GM13976 (cell line): ENCODE data around the gene POLG.
A peak's percentile ranks its signal among the peaks of the same experiment; 100 is the strongest.

Experiments
- DNase-seq: peaks from one replicate; pipeline ENCODE4 v3.0.0; 2012; ENCODE audit warnings: low spot score
- CTCF ChIP-seq: IDR thresholded peaks from 2 replicates; pipeline ENCODE4 v1.5.1; 2012; ENCODE audit warnings: borderline replicate concordance, mild to moderate bottlenecking; ENCODE audit not compliant: insufficient read depth; ENCODE audit errors: extremely low read depth, missing control alignments, control extremely low read depth
- in situ Hi-C: fragments of 300-500 bp; cut with MboI; formaldehyde crosslinking; loops from one replicate; pipeline ENCODE4 v1.12.0; 2022; ENCODE audit warnings: low sequenced_read_pairs, mixed read lengths, inconsistent platforms; ENCODE audit not compliant: unreplicated experiment

POLG gene

DNA sequence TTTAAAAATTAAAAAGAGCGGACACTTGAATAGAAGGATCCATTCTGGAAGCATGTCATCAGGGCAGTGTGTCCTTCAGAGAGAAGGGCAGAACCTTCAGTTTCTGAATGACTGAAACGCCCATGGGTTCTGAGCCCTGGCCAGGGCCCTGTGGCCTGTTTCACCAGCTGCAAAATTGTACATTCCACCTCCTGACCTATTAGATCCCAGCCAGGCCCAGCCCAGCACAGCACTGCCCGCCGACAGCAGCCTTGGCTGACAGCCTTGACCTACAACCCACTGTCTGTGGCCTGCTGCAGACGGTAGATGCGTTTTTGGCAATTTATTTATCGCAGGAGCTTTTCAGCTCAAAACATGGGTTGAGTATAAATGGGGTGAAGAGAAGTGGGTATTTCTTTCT, 5.9 kb upstream of the POLG start:
- no peak for TF ChIP-seq CTCF
- in situ Hi-C loops = no loop called here
- DNase-seq = no peak

DNA sequence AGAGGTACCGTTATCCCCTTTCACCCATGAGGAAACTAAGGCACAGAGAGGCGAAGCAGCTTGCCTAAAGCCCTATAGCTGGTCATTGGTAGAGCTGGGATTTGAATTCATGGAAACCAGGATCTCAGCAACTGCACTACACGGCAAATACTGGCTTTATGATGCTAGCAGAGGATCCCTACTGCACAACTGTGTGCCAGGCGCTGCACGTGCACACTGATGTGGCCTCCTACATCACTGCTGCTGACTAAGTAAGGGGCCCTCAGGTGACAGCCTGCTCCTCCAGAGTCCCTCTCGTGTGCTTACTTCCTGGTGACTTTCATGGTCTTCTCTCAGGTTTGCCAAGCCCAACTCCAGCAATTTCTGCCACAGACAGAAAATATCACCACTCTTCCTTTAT, 3.4 kb upstream of the POLG start:
- no peak for DNase-seq
- in situ Hi-C loops = no loop called here

DNA sequence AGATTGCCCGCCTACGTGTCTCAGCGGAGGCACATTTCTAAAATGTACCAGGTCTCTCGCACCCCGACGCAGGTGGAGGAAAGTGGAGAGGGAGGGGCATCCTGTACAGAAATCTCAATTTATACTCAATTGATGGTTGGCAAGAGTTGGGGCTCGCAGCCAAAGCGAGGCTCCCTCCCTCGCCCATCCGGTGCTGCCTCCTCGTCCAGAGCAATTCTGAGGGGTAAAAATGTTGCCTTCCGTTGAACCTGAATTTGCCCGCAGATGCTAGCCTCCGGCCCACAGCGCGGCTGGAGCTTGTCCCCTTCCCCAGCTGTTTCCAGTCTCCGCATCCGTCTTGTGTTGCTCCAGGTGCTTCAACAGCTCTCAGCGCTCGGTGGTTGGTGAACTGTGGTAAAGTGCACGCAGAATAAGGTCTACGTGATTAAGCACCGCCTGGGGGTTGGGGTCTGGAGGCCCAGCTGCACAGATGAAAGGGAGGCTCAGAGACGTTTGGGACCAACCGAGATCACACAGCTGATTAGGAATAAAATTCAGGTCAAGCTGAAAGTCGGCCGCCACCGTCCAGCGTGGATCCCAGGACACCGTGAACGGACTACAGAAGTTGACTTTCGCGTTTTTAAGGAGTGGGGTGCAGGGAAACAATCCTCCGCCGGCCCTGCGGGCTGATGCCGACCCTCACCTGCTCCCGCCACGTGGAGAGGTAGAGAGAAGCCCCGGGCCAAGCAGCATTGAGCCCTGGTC, 846 bp upstream of the POLG start:
- no peak for DNase-seq
- no peak for TF ChIP-seq CTCF
- in situ Hi-C loops = no loop called here

More for the DNA sequence above, 3.4 kb upstream of the POLG start:
- no peak for TF ChIP-seq CTCF

DNA sequence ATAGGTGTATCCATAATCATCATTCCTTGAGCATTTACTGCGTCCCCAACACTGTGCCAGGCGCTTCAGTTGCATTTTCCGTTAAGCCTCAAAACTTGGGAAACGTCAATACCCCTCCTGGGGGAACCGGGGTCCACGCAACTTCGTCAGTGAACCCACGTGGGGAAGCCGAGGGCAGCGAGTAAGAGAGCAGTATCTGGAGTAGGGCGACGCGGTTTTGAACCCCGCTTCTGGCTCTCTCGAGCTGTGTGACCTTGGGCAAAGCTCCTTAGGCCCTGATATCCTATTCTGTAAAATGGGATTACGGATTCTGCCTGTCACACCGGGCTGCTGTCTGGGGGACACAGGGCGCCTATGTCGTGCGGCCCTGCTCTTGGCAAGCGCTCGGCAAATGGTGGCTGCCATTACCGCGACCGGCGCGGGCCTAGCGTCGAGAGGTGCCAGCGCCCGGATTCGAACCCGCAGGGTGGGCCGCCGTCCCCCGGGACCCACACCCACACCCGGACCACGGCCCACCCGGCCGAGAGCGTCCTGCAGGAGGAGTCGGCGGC, 590 bp downstream of the POLG start:
- in situ Hi-C loops = no loop called here
- no peak for TF ChIP-seq CTCF
- no peak for DNase-seq

DNA sequence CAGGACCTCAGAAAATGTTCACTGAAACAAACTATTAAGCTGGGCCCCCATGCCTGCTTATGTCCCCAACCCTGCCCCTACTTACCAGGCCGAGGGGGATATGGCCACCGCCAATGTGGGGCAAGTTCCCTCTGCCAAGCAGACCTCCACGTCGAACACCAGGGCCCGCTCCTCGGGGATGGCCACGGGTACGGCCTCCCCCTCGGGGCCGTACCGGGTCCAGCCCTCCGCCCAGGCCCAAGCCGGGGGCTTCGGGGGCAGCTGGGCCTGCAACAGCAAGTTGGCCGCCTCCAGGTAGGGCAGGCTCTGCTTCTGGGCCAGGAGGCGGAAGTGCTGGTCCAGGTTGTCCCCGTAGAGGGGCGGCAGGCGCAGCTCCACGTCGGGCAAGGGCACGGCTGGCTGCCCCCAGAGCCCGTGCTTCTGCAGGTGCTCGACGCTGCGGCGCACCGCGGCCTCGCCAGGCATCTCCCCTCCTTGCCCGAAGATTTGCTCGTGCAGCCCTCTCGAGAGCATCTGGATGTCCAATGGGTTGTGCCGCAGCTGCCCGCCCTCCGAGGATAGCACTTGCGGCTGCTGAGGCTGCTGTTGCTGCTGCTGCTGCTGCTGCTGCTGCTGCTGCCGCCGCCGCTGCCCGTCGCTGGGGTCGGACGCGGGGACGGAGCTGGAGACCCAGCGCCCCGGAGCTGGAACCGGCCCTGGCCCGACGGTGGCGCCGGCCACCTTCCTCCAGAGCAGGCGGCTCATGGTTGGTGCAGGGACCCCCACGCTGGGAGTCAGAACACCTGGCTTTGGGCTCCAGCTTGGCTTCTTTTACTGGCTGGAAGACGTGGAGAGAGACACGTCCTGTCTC, 1.4 kb downstream of the POLG start:
- in situ Hi-C loops = no loop called here
- no peak for TF ChIP-seq CTCF
- no peak for DNase-seq

GRCh38 chr15:89332446-89332845, 2.2 kb downstream of the POLG start:
- peak; percentile 26 for TF ChIP-seq CTCF
- in situ Hi-C loops = no loop called here
- no peak for DNase-seq
